H1 (cell line): Measurements from ENCODE around the gene TSGA10IP. TPM values are rescaled to one million over a fixed set of nuclear protein-coding genes. Genes with fewer than 3 reads are reported as not detected.

Experiments
- CTCF ChIA-PET: fragments of 300-600 bp; sonication (Branson Sonifier 250); formaldehyde crosslinking; loops from one replicate; lab custom pipeline; 2021; ENCODE audit not compliant: partially characterized antibody; lab: Charles Lee
- POLR2A ChIA-PET: fragments of 300-600 bp; sonication (Branson Sonifier 250); formaldehyde crosslinking; loops from one replicate; lab custom pipeline; 2021; ENCODE audit warnings: inconsistent platforms; ENCODE audit not compliant: partially characterized antibody; lab: Charles Lee
- DNase-seq, 2 experiments: peaks; one replicate each; pipeline versions ENCODE4 v3.0.0 to v3.0.0-alpha.2; 2010 to 2022; ENCODE audit warnings: low spot score in 2 of 2, low read depth in 1 of 2, mixed read lengths in 1 of 2
- FAIRE-seq: peaks from 2 replicates; lab custom pipeline; 2011; peaks lifted over from hg19 to GRCh38; lab: Jason Lieb, UNC
- H2AFZ ChIP-seq: 2 replicates; pipeline ENCODE4 v1.8.1; 2012; ENCODE audit warnings: low read length, inconsistent platforms
- H2AK5ac ChIP-seq: 2 replicates; pipeline ENCODE4 v1.6.1; 2013; ENCODE audit warnings: low read depth, low read length
- H2BK120ac ChIP-seq: replicated peaks from 2 replicates; pipeline ENCODE3; 2013; ENCODE audit warnings: low read depth, low read length, inconsistent platforms
- H2BK12ac ChIP-seq: 2 replicates; pipeline ENCODE4 v1.6.1; 2013; ENCODE audit warnings: low read depth, low read length
- H2BK15ac ChIP-seq: 2 replicates; pipeline ENCODE4 v1.6.1; 2013; ENCODE audit warnings: low read length
- H2BK20ac ChIP-seq: 2 replicates; pipeline ENCODE4 v1.6.1; 2013; ENCODE audit warnings: low read length
- H2BK5ac ChIP-seq: 2 replicates; pipeline ENCODE4 v1.6.1; 2013; ENCODE audit warnings: low read depth, low read length
- H3K14ac ChIP-seq: 2 replicates; pipeline ENCODE4 v1.6.1; 2013; ENCODE audit warnings: inconsistent platforms; ENCODE audit not compliant: insufficient read length
- H3K18ac ChIP-seq: 2 replicates; pipeline ENCODE4 v1.6.1; 2013; ENCODE audit warnings: low read length; ENCODE audit errors: extremely low read depth
- H3K23ac ChIP-seq: 2 replicates; pipeline ENCODE4 v1.6.1; 2013; ENCODE audit warnings: inconsistent platforms; ENCODE audit not compliant: insufficient read length
- H3K23me2 ChIP-seq: 2 replicates; pipeline ENCODE4 v1.6.1; 2013; ENCODE audit warnings: low read depth, low read length
- H3K27ac ChIP-seq: 2 replicates; pipeline ENCODE4 v1.6.1; 2011; ENCODE audit warnings: low read depth, low read length, inconsistent platforms
- H3K27me3 ChIP-seq, 4 experiments: replicated peaks in 1 of 4; 1 replicate in 1 of 4; 2 replicates in 3 of 4; pipeline versions ENCODE4 v1.6.1 to v1.8.1; 2011 to 2013; ENCODE audit warnings: low read length in 3 of 4, mild to moderate bottlenecking in 3 of 4, inconsistent platforms in 2 of 4, mixed read lengths in 2 of 4, moderate library complexity in 1 of 4; ENCODE audit not compliant: control insufficient read depth in 3 of 4, insufficient read depth in 3 of 4; ENCODE audit errors: extremely low read depth in 1 of 4
- H3K36me3 ChIP-seq, 4 experiments: 2 replicates each; pipeline versions ENCODE4 v1.6.1 to v1.8.1; 2011 to 2013; ENCODE audit warnings: mild to moderate bottlenecking in 4 of 4, low read length in 3 of 4, moderate library complexity in 2 of 4, control low read depth in 1 of 4, inconsistent platforms in 1 of 4; ENCODE audit not compliant: insufficient read depth in 4 of 4, control insufficient read depth in 2 of 4
- H3K4ac ChIP-seq: replicated peaks from 2 replicates; pipeline ENCODE3; 2013; ENCODE audit warnings: low read length, low read depth, mixed read lengths, inconsistent platforms; ENCODE audit not compliant: insufficient read length
- H3K4me1 ChIP-seq, 4 experiments: replicated peaks in 1 of 4; 1 replicate in 1 of 4; 2 replicates in 3 of 4; pipeline versions ENCODE4 v1.6.1 to v1.8.1; 2011 to 2013; ENCODE audit warnings: low read length in 3 of 4, inconsistent platforms in 2 of 4, mixed read lengths in 1 of 4; ENCODE audit not compliant: insufficient read depth in 4 of 4, control insufficient read depth in 3 of 4
- H3K4me2 ChIP-seq, 2 experiments: 2 replicates each; pipeline versions ENCODE4 v1.6.1 to v1.8.1; 2011 to 2013; ENCODE audit warnings: low read depth in 2 of 2, low read length in 2 of 2, control low read depth in 1 of 2, inconsistent platforms in 1 of 2, mild to moderate bottlenecking in 1 of 2; ENCODE audit not compliant: insufficient read depth in 1 of 2
- H3K4me3 ChIP-seq, 4 experiments: fragments of 200-600, 300-600 bp in 1 of 4; sonication (generic), shearing (Covaris generic), sonication (Bioruptor Twin) in 1 of 4; 2 replicates each; pipeline versions ENCODE4 v1.5.1 to v1.8.1; 2011 to 2016; ENCODE audit warnings: low read length in 4 of 4, low read depth in 3 of 4, control low read depth in 2 of 4, inconsistent platforms in 2 of 4, mild to moderate bottlenecking in 2 of 4, mixed read lengths in 1 of 4, moderate library complexity in 1 of 4; ENCODE audit not compliant: insufficient read depth in 2 of 4; ENCODE audit errors: extremely low read depth in 1 of 4
- H3K56ac ChIP-seq: replicated peaks from 2 replicates; pipeline ENCODE3; 2013; ENCODE audit warnings: low read depth, mild to moderate bottlenecking, mixed read lengths, low read length, inconsistent platforms; ENCODE audit not compliant: insufficient read length
- H3K79me1 ChIP-seq: 2 replicates; pipeline ENCODE4 v1.6.1; 2013; ENCODE audit warnings: low read depth, low read length, control low read depth
- H3K79me2 ChIP-seq, 2 experiments: 2 replicates each; pipeline versions ENCODE4 v1.6.1 to v1.8.1; 2012 to 2013; ENCODE audit warnings: low read length in 2 of 2, mild to moderate bottlenecking in 2 of 2, inconsistent platforms in 1 of 2; ENCODE audit not compliant: insufficient read depth in 2 of 2, control insufficient read depth in 1 of 2
- H3K9ac ChIP-seq, 4 experiments: replicated peaks in 1 of 4; 1 replicate in 1 of 4; 2 replicates in 3 of 4; pipeline versions ENCODE4 v1.6.1 to v1.8.1; 2011 to 2013; ENCODE audit warnings: low read depth in 3 of 4, low read length in 3 of 4, control low read depth in 2 of 4, mild to moderate bottlenecking in 2 of 4, moderate library complexity in 2 of 4, inconsistent platforms in 1 of 4; ENCODE audit errors: extremely low read depth in 1 of 4
- H3K9me3 ChIP-seq, 2 experiments: 2 replicates each; pipeline versions ENCODE4 v1.6.1 to v1.8.1; 2012 to 2013; ENCODE audit warnings: mild to moderate bottlenecking in 2 of 2, moderate library complexity in 2 of 2, control low read depth in 1 of 2, inconsistent platforms in 1 of 2, low read depth in 1 of 2, low read length in 1 of 2, mixed read lengths in 1 of 2; ENCODE audit not compliant: insufficient read depth in 2 of 2
- H4K20me1 ChIP-seq, 2 experiments: replicated peaks in 1 of 2; 2 replicates each; pipeline versions ENCODE3 to v1.8.1; 2011 to 2013; ENCODE audit warnings: inconsistent platforms in 2 of 2, low read length in 2 of 2, mild to moderate bottlenecking in 1 of 2; ENCODE audit not compliant: insufficient read depth in 2 of 2, control insufficient read depth in 1 of 2
- H4K5ac ChIP-seq: 2 replicates; pipeline ENCODE4 v1.6.1; 2013; ENCODE audit warnings: low read length, low read depth, mixed read lengths, inconsistent platforms; ENCODE audit not compliant: insufficient read length
- H4K8ac ChIP-seq: 2 replicates; pipeline ENCODE4 v1.8.0; 2013; ENCODE audit warnings: mild to moderate bottlenecking, moderate library complexity, low read length, inconsistent platforms; ENCODE audit not compliant: insufficient read depth; ENCODE audit errors: extremely low read depth
- H4K91ac ChIP-seq: replicated peaks from 2 replicates; pipeline ENCODE3; 2013; ENCODE audit warnings: low read length, mixed read lengths, inconsistent platforms; ENCODE audit not compliant: insufficient read length
- CHD2 ChIP-seq: IDR thresholded peaks from 2 replicates; pipeline ENCODE4 v1.6.1; 2012; ENCODE audit warnings: low read length, improper control_type of control experiment
- POLR2A ChIP-seq, 2 experiments: IDR thresholded peaks; 1 replicate in 1 of 2; 2 replicates in 1 of 2; pipeline ENCODE4 v1.6.1; 2011; ENCODE audit warnings: low read depth in 2 of 2, low read length in 2 of 2, mild to moderate bottlenecking in 2 of 2; ENCODE audit errors: control extremely low read depth in 1 of 2
- RAD21 ChIP-seq, 2 experiments: IDR thresholded peaks in 1 of 2; conservative IDR thresholded peaks in 1 of 2; 2 replicates each; pipeline ENCODE4 v1.6.1; 2011; ENCODE audit warnings: low read depth in 2 of 2, low read length in 2 of 2, improper control_type of control experiment in 1 of 2, inconsistent platforms in 1 of 2, mild to moderate bottlenecking in 1 of 2, moderate library complexity in 1 of 2
- SIN3A ChIP-seq, 2 experiments: IDR thresholded peaks in 1 of 2; conservative IDR thresholded peaks in 1 of 2; 2 replicates each; pipeline ENCODE4 v1.6.1; 2011 to 2012; ENCODE audit warnings: low read length in 2 of 2, improper control_type of control experiment in 1 of 2, low read depth in 1 of 2, mild to moderate bottlenecking in 1 of 2
- TAF1 ChIP-seq: IDR thresholded peaks from 2 replicates; pipeline ENCODE4 v1.6.1; 2011; ENCODE audit warnings: mild to moderate bottlenecking, low read depth, low read length
- ZNF274 ChIP-seq: IDR thresholded peaks from 2 replicates; pipeline ENCODE4 v1.7.0; 2012; ENCODE audit warnings: low read length, borderline replicate concordance; ENCODE audit errors: extremely low read depth
- WGBS, 2 experiments: shearing (Covaris generic) in 1 of 2; methylation state at CpG; one replicate each; pipeline versions ENCODE4 v1.1.6 to v1.1.7; 2013 to 2015; ENCODE audit warnings: low lambda C conversion rate in 2 of 2, mixed read lengths in 2 of 2, inconsistent platforms in 1 of 2, low coverage in 1 of 2, missing lambda C conversion rate in 1 of 2; ENCODE audit not compliant: insufficient replicate concordance in 2 of 2, insufficient coverage in 1 of 2, insufficient read length in 1 of 2; ENCODE audit errors: extremely low coverage in 1 of 2, missing lambda C conversion rate in 1 of 2; 5-methylcytosine and 5-hydroxymethylcytosine counted together
- polyA plus RNA-seq, 7 experiments: library from polyadenylated mRNA; depleted of rRNA in 3 of 7; stranded (reverse) in 5 of 7; unstranded in 2 of 7; fragments of >200 nt in 5 of 7; fragments of 200-250 nt in 2 of 7; gene quantifications; 1 replicate in 5 of 7; 2 replicates in 1 of 7; 4 replicates in 1 of 7; pipeline versions ENCODE4 v1.2.1 to v1.2.3, GENCODE V29; 2011 to 2013; ENCODE audit warnings: missing spikeins in 2 of 7, mixed read lengths in 2 of 7
- total RNA-seq: library from RNA; stranded (reverse); fragmentation: NEBNext Ultra II Directional; extraction: Animal tissue kit (Norgen Biotek cat#: 25700); gene quantifications from 2 replicates; pipeline ENCODE4 v1.2.1, GENCODE V29; 2021

TSGA10IP gene
- total and polyA plus RNA-seq, 2 of the 8 experiments (the other 6 are each of a cell fraction or from before 2014, with no cell fraction given): 1.9 to 6.0 TPM

- Histone ChIP-seq H3K27me3 (no peaks in the 10 kb centered on the region; a peak in 1 of 7 replicates), H3K23me2 (peaks cover 13% of the 10 kb centered on the region; the same call in 1 of the 2 replicates), H3K9me3 (no peaks in the 10 kb centered on the region), H2BK15ac (no peak overlapping the region), H3K4me3 (no peak overlapping the region), H4K8ac (no peak overlapping the region), H3K27ac (no peak overlapping the region), H3K56ac (no peak overlapping the region), H3K4me2 (no peak overlapping the region), H4K5ac (no peak overlapping the region), H2BK20ac (no peak overlapping the region), H4K20me1 (peaks cover 0 to 7% of the 10 kb centered on the region in 2 experiments), H3K23ac (no peak overlapping the region), H2AK5ac (no peak overlapping the region), H3K9ac (no peak overlapping the region), H2BK12ac (no peak overlapping the region), H4K91ac (no peak overlapping the region), H3K36me3 (no peaks in the 10 kb centered on the region), H3K4me1 (peaks cover 2 to 22% (median 14%) of the 10 kb centered on the region in 4 experiments; a peak in 5 of 7 replicates), H2BK5ac (no peak overlapping the region), H3K18ac (no peak overlapping the region), H2BK120ac (no peak overlapping the region), H3K14ac (no peak overlapping the region), H3K79me2 (peaks cover 0 to 7% of the 10 kb centered on the region in 2 experiments; a peak in 2 of 4 replicates), H3K79me1 (peaks cover 7% of the 10 kb centered on the region; the same call in 1 of the 2 replicates), H3K4ac (no peak overlapping the region), H2AFZ (no peak overlapping the region)
- no peak for TF ChIP-seq ZNF274
- TF ChIP-seq TAF1: no peak
- no peak for TF ChIP-seq CHD2
- TF ChIP-seq SIN3A (conservative IDR thresholded peaks at IDR 0.05 in 1 of 2, IDR thresholded peaks at IDR 0.05 in 1 of 2; ENCODE audit: low read depth in 1 of 2, low read length in 2 of 2): no peak
- no peak; a peak in 1 of 3 replicates for TF ChIP-seq POLR2A (IDR thresholded peaks at IDR 0.05; ENCODE audit: control extremely low read depth in 1 of 2, low read depth in 2 of 2, low read length in 2 of 2)
- TF ChIP-seq RAD21 (IDR thresholded peaks at IDR 0.05 in 1 of 2, conservative IDR thresholded peaks at IDR 0.05 in 1 of 2; ENCODE audit: low read depth in 2 of 2, low read length in 2 of 2): no peak
- ChIA-PET CTCF (interaction anchor here (1.2 to 11.7 kb wide), 5 partner anchors 10 to 56 kb away, joined by 5 to 212 read pairs (median 11); partner anchors contain the start of genes CCDC85B, FIBP and MUS81), POLR2A (interaction anchor here (0.6 to 4.9 kb wide), 7 partner anchors 23 to 93 kb away, joined by 3 to 36 read pairs (median 4); partner anchors contain the start of genes CCDC85B, FIBP and MUS81)
- WGBS, 2 experiments: 86% methylated on average over 7 of the region's 7 CpGs; no CpG with 5 or more reads in 1 of the 2 experiments
- FAIRE-seq (no peak), DNase-seq (no peak)
Observed at GRCh38 chr11:65916391-65916790, 28.9 kb upstream of the TSGA10IP start.
